GM23248 (cell line): ENCODE measurements around the gene TRPV3. TPM values are rescaled to one million over a fixed set of nuclear protein-coding genes. Genes with fewer than 3 reads are reported as not detected.

Experiments
- DNase-seq: peaks from one replicate; pipeline ENCODE4 v3.0.0-alpha.2; 2015
- H2AFZ ChIP-seq: fragments of 200-600 bp; sonication (generic); 2 replicates; pipeline ENCODE4 v1.6.1; 2016; ENCODE audit warnings: antibody characterized with exemption
- H3F3A ChIP-seq: fragments of 200-600 bp; sonication (generic); 2 replicates; pipeline ENCODE4 v1.6.1; 2016; ENCODE audit warnings: mild to moderate bottlenecking, antibody characterized with exemption, mixed run types; ENCODE audit not compliant: insufficient read depth
- H3K27ac ChIP-seq: fragments of 200-600 bp; sonication (generic); 2 replicates; pipeline ENCODE4 v1.5.1; 2016; ENCODE audit warnings: mild to moderate bottlenecking
- H3K27me3 ChIP-seq: fragments of 200-600 bp; sonication (generic); replicated peaks from 2 replicates; pipeline ENCODE4 v1.6.1; 2016; ENCODE audit warnings: mild to moderate bottlenecking; ENCODE audit not compliant: insufficient read depth
- H3K36me3 ChIP-seq: fragments of 200-600 bp; sonication (generic); 2 replicates; pipeline ENCODE4 v1.6.1; 2016; ENCODE audit warnings: low read depth, mild to moderate bottlenecking
- H3K4me1 ChIP-seq: fragments of 200-600 bp; sonication (generic); 2 replicates; pipeline ENCODE4 v1.6.1; 2016; ENCODE audit warnings: mild to moderate bottlenecking; ENCODE audit not compliant: insufficient read depth
- H3K4me2 ChIP-seq: fragments of 200-600 bp; sonication (generic); one replicate; pipeline ENCODE4 v1.6.1; 2016; ENCODE audit warnings: mild to moderate bottlenecking; ENCODE audit not compliant: unreplicated experiment
- H3K4me3 ChIP-seq: fragments of 200-600 bp; sonication (generic); 2 replicates; pipeline ENCODE4 v1.5.1; 2016; ENCODE audit warnings: mild to moderate bottlenecking
- H3K79me2 ChIP-seq: fragments of 200-600 bp; sonication (generic); 2 replicates; pipeline ENCODE4 v1.6.1; 2016; ENCODE audit warnings: mild to moderate bottlenecking; ENCODE audit not compliant: insufficient read depth
- H3K9ac ChIP-seq: fragments of 200-600 bp; sonication (generic); 2 replicates; pipeline ENCODE4 v1.6.1; 2016; ENCODE audit warnings: mild to moderate bottlenecking
- H3K9me2 ChIP-seq: fragments of 200-600 bp; sonication (generic); 2 replicates; pipeline ENCODE4 v1.6.1; 2016; ENCODE audit warnings: mixed run types, mild to moderate bottlenecking, moderate library complexity; ENCODE audit not compliant: insufficient read depth
- H3K9me3 ChIP-seq: fragments of 200-600 bp; sonication (generic); one replicate; pipeline ENCODE4 v1.6.1; 2017; ENCODE audit warnings: low read depth
- H4K20me1 ChIP-seq: fragments of 200-600 bp; sonication (generic); 2 replicates; pipeline ENCODE4 v1.6.0; 2016; ENCODE audit not compliant: insufficient read depth
- EZH2 ChIP-seq: fragments of 200-600 bp; sonication (generic); IDR thresholded peaks from 2 replicates; pipeline ENCODE4 v1.6.1; 2018; ENCODE audit warnings: antibody characterized with exemption, mild to moderate bottlenecking; ENCODE audit not compliant: insufficient read depth, poor library complexity, severe bottlenecking
- EZH2phosphoT487 ChIP-seq: fragments of 200-600 bp; sonication (generic); IDR thresholded peaks from 2 replicates; pipeline ENCODE4 v1.6.1; 2018; ENCODE audit warnings: antibody characterized with exemption, moderate library complexity, mild to moderate bottlenecking, low read depth; ENCODE audit not compliant: insufficient read depth
- WGBS, 2 experiments: methylation state at CpG; one replicate each; pipeline ENCODE4 v1.1.6; 2015 to 2017; ENCODE audit warnings: low lambda C conversion rate in 2 of 2, low coverage in 1 of 2; ENCODE audit errors: missing lambda C conversion rate in 2 of 2; 5-methylcytosine and 5-hydroxymethylcytosine counted together
- in situ Hi-C: fragments of 300-500 bp; cut with MboI; formaldehyde crosslinking; loops from 2 replicates; pipeline ENCODE4 v1.15.0; 2020
- polyA plus RNA-seq: library from polyadenylated mRNA; unstranded; fragments of >200 nt; fragmentation: Nextera tagmentation; extraction: Ambion mirVana; gene quantifications from 2 replicates; pipeline ENCODE4 v1.2.1, GENCODE V29; 2016
- total RNA-seq: library from RNA; depleted of rRNA; stranded (reverse); fragments of >200 nt; shearing (Covaris generic); gene quantifications from 2 replicates; pipeline ENCODE4 v1.2.3, GENCODE V29; 2014

TRPV3 gene
- total and polyA plus RNA-seq, 2 experiments from 2014 or later, result 0.41 to 1.1 TPM

GRCh38 chr17:3535253-3535995 lies 22.2 kb downstream of the TRPV3 start:
- Histone ChIP-seq H4K20me1 (no peaks in the 10 kb centered on the region), H3K4me1 (peaks cover 8% of the 10 kb centered on the region; the same call in 1 of the 2 replicates), H3K27me3 (no peaks in the 10 kb centered on the region), H3K9ac (peak overlapping the region; percentile 78), H3K4me2 (peak overlapping the region; percentile 99), H2AFZ (peak overlapping the region; percentile 98), H3F3A (no peaks in the 10 kb centered on the region), H3K4me3 (peak overlapping the region; percentile 87), H3K9me2 (no peaks in the 10 kb centered on the region), H3K36me3 (no peaks in the 10 kb centered on the region), H3K79me2 (no peaks in the 10 kb centered on the region), H3K27ac (peak overlapping the region; percentile 49), H3K9me3 (no peaks in the 10 kb centered on the region)
- no peak for TF ChIP-seq EZH2phosphoT487
- TF ChIP-seq EZH2, result no peak
- in situ Hi-C loops, result no loop called here
- 2% methylated on average over 31 to 38 of the region's 44 CpGs for WGBS, 2 experiments
- peak; percentile 90 for DNase-seq

- no peak overlapping the region for H3K4me2 ChIP-seq
- H3K27me3 ChIP-seq, result no peaks in the 10 kb centered on the region
- H3K4me1 ChIP-seq, result peaks cover 13% of the 10 kb centered on the region; the same call in 1 of the 2 replicates
- no peaks in the 10 kb centered on the region for H3F3A ChIP-seq
- no peaks in the 10 kb centered on the region for H4K20me1 ChIP-seq
- in situ Hi-C loops, result no loop called here
- H3K9me2 ChIP-seq, result no peaks in the 10 kb centered on the region
- H3K36me3 ChIP-seq, result no peaks in the 10 kb centered on the region
- no peak overlapping the region for H3K27ac ChIP-seq
- no peaks in the 10 kb centered on the region for H3K79me2 ChIP-seq
- H2AFZ ChIP-seq, result peak overlapping the region; percentile 98
- DNase-seq, result peak; percentile 64
- no peak for TF ChIP-seq EZH2
- TF ChIP-seq EZH2phosphoT487, result no peak
- H3K4me3 ChIP-seq, result peak overlapping the region; percentile 87
- H3K9ac ChIP-seq, result peak overlapping the region; percentile 78
- no peaks in the 10 kb centered on the region for H3K9me3 ChIP-seq
- 31% methylated on average over 3 of the region's 3 CpGs; no CpG with 5 or more reads in 1 of the 2 experiments for WGBS, 2 experiments
Observed at GRCh38 chr17:3534881-3535252, 22.7 kb downstream of the TRPV3 start.

GRCh38 chr17:3533752-3534151 lies 23.9 kb downstream of the TRPV3 start:
- no peak overlapping the region for H3K4me3 ChIP-seq
- no peak overlapping the region for H2AFZ ChIP-seq
- no peak overlapping the region for H3K4me2 ChIP-seq
- H3K36me3 ChIP-seq, result no peaks in the 10 kb centered on the region
- H3F3A ChIP-seq, result no peaks in the 10 kb centered on the region
- no peak overlapping the region for H3K27ac ChIP-seq
- no peaks in the 10 kb centered on the region for H3K79me2 ChIP-seq
- peaks cover 13% of the 10 kb centered on the region; the same call in 1 of the 2 replicates for H3K4me1 ChIP-seq
- H3K9me3 ChIP-seq, result no peaks in the 10 kb centered on the region
- in situ Hi-C loops, result no loop called here
- H3K9me2 ChIP-seq, result no peaks in the 10 kb centered on the region
- H4K20me1 ChIP-seq, result no peaks in the 10 kb centered on the region
- H3K9ac ChIP-seq, result no peak overlapping the region
- WGBS, 2 experiments, result 93 to 95% methylated on average over 5 of the region's 5 CpGs
- no peak for DNase-seq
- TF ChIP-seq EZH2phosphoT487 (no peak), EZH2 (no peak)
- no peaks in the 10 kb centered on the region for H3K27me3 ChIP-seq

GRCh38 chr17:3532859-3533142 lies 24.8 kb downstream of the TRPV3 start:
- Histone ChIP-seq H3K4me2 (no peak overlapping the region), H3K27me3 (no peaks in the 10 kb centered on the region), H3K9me3 (no peaks in the 10 kb centered on the region), H2AFZ (no peak overlapping the region), H3K4me1 (peaks cover 13% of the 10 kb centered on the region; the same call in 1 of the 2 replicates), H3K27ac (no peak overlapping the region), H3K9me2 (no peaks in the 10 kb centered on the region), H3K4me3 (no peak overlapping the region), H3K9ac (no peak overlapping the region), H3K36me3 (no peaks in the 10 kb centered on the region), H4K20me1 (no peaks in the 10 kb centered on the region), H3K79me2 (no peaks in the 10 kb centered on the region), H3F3A (no peaks in the 10 kb centered on the region)
- WGBS, 2 experiments, result 94 to 97% methylated on average over 5 to 10 of the region's 10 CpGs
- no peak for TF ChIP-seq EZH2
- no peak for TF ChIP-seq EZH2phosphoT487
- in situ Hi-C loops, result no loop called here
- no peak for DNase-seq
